GM18858 (cell line): ENCODE results near the gene KCNMA1.

Experiments used
- ATAC-seq: cut with Tn5 transposase; IDR thresholded peaks from one replicate; pipeline ENCODE4 v1.9.1; 2021; ENCODE audit not compliant: unreplicated experiment

The KCNMA1 gene

GRCh38 chr10:77234599-77234998 is 403.0 kb downstream of the KCNMA1 start:
- no peak for ATAC-seq

GRCh38 chr10:77233466-77233865 is 404.1 kb downstream of the KCNMA1 start:
- no peak for ATAC-seq

DNA sequence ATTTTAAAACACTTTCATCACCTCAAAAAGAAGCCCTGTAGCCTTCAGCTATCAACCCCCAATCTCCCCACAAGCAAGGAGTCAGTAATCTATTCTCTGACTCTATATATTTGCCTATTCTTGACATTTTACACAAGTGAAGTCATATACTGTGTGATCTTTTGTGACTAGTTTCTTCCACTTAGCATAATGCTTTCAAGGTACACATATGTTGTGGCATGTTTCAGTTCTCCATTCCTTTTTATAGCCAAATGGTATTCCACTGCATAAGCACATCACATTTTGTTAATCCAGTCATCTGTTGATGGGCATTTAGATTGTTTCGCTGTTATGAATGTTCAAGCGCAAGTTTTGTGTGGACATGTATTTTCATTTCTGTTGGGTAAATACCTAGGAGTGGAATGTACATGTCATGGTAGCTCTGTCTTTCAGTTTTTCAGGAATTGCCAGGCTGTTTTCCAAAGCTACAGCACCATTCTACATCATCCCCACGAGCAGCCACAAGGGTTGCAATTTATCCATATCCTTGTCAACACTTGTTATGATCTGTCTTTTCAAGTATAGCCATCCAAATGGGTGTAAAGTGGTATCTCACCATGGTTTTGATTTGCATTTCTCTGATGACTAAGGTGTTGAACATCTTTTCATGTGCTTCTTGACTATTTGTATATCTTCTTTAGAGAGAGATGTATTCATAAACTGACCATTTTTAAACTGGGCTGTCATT is 405.6 kb downstream of the KCNMA1 start:
- ATAC-seq, result no peak

DNA sequence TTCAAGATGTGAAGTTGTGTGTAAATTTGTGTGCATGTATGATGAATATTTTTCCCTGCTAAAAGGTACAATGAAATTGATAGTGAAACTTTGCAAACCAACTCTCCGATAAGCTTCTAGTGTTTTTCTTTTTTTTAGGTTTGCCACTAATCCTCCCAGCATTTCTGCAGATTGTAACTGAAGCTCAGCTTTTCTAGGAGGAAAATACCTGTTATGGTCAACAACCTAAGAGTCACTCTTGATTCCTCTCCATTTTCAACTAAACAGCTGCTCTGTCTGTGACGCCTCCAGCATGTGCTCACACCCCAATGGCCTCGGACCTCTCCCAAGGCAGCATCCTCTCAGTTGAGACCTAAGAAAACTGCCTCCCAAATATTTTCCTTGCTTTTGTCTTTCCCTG is 406.2 kb downstream of the KCNMA1 start:
- no peak for ATAC-seq

GRCh38 chr10:77230194-77230593 is 407.4 kb downstream of the KCNMA1 start:
- ATAC-seq, result no peak

DNA sequence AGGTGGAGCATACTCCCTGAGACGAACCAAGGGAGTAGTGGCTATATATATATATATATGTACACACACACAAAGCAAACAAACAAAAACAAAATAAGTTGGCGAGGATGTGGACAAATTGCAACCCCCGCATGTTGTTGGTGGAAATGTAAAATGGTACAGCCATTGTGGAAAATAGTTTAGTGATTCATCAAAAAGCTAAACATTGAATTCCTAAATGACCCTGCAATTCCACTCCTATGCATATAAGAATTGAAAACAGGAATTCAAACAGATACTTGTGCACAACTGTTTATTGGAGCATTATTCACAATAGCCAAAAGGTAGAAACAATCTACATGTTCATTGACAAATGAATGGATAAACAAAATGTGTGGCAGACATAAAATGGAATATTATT is 407.9 kb downstream of the KCNMA1 start:
- ATAC-seq, result no peak

DNA sequence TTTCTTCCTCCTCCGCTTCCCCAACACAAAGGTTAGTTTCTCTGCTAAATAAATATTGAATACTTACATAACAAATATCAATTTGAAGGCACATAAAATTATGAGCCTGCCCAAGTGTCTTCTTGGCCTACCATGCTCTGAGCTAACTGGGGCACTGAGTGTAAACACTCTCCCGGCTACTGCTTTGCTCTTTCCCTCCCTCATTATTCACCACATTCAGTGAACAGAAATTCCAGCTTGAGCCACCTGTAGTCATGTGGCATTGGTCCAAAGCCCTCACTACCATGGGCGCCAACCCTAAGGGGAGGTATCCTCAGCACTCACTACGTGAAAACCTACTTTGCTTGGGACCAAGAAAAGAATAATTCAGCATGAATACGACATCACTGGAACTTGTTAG is 409.0 kb downstream of the KCNMA1 start:
- no peak for ATAC-seq

DNA sequence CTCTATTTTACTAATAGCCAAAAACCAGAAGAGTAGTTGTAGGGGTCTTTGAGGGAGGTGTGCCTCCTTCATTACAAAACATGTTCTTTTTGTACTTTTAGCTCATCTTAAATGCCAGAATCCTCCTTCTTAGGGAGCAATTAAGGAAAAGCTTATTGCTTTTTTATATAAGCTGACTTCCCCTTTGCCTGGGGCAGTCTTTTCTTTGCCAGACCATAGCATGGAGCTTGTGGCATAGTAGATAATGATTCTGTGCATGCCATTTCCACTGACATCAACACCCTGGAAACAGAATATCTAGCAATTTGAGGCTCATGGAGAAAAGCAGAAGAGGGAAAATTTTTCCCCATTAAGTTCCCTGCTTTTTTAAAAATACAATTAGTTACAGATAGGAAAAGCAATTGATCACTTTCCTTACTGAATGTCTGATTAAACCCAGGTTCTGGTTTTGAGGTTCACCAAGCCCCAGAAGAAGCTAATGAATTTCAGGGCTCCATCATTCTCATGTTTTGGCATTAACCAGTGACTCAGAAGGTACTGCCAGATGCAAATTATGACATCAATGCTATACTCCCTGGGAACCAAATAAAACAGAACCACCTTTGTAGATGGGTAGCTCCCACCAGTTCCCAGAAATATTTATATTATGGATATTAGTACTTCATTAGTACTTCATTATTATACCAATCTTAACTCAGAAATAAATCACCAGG is 410.6 kb downstream of the KCNMA1 start:
- no peak for ATAC-seq

DNA sequence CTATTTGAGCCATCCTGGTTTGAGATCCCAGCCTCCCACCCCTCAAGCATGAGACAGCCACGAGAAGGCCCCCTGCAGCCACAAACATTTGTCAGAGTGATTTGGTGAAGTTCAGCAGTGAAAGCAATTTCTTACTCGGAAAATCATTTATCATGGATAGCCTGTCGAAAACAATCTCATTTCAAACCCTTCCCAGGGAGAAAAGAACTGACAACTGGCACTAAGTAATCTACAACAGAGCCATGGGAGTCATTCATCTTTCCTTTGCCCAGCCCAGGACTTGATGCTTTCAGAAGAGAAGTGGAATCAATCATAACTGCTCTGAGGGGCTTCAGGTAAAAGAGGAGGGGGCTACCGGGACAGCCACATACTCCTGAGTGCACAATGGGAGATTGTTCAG is 411.2 kb downstream of the KCNMA1 start:
- no peak for ATAC-seq

GRCh38 chr10:77226020-77226419 is 411.6 kb downstream of the KCNMA1 start:
- no peak for ATAC-seq

DNA sequence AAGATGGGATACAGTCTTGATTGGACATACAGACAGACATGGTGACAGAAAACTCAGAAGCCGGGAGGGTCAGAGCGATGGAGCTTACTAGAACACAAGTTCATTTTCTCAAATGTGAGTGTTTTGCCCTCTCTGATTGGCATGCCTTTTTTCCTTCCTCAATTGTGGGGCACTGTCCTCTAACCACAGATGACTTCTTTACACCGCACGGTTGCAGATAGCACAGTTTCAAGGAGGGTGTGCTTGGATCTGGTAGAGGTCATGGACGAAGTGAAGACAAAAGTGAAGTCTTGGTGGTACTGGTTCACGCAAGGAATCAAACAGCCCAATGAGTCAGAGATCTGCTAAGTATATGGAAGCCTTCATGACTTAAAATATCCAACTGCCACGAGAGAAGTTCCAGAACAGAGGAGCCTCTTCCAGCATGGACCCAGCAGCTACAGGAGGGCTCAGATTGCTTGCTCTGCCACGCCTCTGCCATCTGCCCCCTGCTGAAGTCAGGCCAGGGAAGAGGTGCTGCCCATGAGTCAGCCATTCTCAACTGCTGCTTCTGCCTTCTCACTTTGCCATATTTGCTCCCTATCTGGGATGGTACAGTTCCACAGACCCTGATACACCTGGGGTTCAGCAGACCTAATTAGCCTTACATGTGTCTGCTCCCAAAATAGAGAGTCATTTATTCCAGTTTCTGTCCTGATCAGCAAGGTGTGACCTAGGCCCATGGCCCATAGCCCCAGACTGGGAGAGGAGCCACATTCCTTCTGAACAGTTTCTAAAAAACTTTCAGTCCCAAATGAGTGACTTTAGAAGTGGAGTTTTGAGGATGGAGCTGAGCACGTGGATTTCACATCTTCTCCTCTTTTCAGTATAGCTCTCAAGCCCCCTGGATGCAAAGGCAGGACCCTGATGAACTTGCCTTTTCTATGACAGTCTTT is 413.8 kb downstream of the KCNMA1 start:
- no peak for ATAC-seq

GRCh38 chr10:77220150-77220549 is 417.5 kb downstream of the KCNMA1 start:
- ATAC-seq, result no peak

- ATAC-seq, result no peak
Measured at GRCh38 chr10:77219046-77219445, 418.6 kb downstream of the KCNMA1 start.

DNA sequence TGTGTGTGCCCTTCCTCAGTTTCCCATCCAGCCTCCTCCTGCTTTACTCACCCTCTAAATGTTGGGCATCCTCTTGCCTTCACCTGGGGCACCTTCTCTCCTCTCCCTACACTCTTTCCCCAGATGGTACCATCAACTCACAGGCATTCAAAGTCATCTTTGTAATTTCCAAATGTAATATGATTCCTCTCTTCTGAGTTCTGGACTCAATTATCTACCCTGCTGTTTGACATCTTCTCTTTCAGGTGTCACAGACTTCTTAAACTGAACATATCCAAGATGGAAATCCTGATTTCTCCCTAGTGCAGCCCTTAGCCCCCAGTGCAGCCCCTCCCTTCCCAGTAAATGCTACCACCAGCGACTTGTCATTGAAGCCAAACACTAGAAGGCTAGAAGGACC is 422.8 kb downstream of the KCNMA1 start:
- ATAC-seq, result no peak

- ATAC-seq, result no peak
Measured at GRCh38 chr10:77212632-77213031, 425.0 kb downstream of the KCNMA1 start.

DNA sequence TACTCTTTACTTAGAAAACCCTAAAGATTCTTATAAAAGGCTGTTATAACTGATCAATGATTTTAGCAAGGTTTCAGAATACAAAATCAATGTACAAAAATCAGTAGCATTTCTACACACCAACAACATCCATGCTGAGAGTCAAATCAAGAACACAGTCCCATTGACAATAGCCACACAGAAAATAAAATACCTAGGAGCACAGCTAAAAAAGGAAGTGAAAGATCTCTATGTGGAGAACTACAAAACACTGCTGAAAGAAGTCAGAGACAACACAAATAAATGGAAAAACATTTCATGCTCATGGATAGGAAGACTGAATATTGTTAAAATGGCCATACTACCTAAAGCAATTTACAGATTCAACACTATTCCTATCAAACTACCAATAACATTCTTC is 427.0 kb downstream of the KCNMA1 start:
- no peak for ATAC-seq

- no peak for ATAC-seq
Measured at GRCh38 chr10:77208684-77209256, 428.8 kb downstream of the KCNMA1 start.

- ATAC-seq, result no peak
Measured at GRCh38 chr10:77207828-77208185, 429.8 kb downstream of the KCNMA1 start.

DNA sequence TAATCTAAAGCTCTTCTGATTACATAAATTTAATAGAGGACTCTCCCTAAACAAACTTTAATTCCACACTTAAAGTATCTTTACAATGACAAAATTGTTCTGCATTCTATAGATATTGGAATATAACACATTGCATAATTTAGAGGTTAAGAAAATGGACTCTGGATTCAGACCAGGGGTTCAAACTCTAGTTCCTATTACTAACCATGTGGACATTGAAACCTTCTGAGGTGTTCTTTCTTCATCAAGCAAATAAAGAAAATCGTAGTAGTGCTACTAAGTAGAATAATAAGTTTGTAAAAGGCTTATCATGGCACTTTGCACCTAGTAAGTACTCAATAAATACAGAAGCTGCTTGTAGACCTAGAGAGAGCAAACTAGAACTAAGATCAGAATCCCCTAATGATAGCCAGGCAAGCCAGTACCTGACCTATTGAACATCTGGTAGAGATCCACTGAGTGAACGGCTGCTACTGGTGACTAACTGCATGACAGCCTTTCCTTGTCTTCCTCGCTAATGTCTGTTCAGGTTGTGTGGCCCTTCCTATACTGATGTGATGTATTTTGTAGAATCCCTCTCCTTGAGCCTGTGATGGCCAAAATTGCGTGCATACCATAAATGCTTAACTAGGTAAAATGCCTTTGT is 430.3 kb downstream of the KCNMA1 start:
- ATAC-seq, result no peak

GRCh38 chr10:77205135-77205534 is 432.5 kb downstream of the KCNMA1 start:
- ATAC-seq, result no peak

DNA sequence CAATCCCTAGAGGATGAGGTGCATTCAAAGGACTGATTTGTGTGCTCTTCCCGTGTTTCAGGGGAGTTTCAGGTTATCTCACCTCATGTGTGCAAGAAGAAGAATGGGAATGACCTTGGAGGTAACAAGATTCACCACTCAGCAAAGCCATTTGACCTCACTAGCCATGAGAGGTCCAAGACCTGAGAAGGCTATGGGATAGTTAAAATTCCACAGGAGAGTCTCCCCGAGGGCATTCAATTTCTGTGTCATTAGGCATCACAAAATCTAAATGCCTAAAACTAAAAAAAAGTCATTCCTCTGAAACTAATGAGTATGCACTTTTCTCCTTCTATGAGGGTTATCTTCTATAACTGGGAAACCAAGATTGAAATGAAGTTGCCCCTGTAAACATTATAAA is 433.4 kb downstream of the KCNMA1 start:
- ATAC-seq, result no peak
